Epidermal melanocyte (primary cell): Measurements from ENCODE around the gene OR1M1.
A peak's percentile ranks its signal among the peaks of the same experiment; 100 is the strongest.

Source experiments
- DNase-seq: peaks from one replicate; pipeline ENCODE4 v3.0.0; 2011; ENCODE audit warnings: low spot score; ENCODE audit not compliant: insufficient read length

The OR1M1 gene

DNA sequence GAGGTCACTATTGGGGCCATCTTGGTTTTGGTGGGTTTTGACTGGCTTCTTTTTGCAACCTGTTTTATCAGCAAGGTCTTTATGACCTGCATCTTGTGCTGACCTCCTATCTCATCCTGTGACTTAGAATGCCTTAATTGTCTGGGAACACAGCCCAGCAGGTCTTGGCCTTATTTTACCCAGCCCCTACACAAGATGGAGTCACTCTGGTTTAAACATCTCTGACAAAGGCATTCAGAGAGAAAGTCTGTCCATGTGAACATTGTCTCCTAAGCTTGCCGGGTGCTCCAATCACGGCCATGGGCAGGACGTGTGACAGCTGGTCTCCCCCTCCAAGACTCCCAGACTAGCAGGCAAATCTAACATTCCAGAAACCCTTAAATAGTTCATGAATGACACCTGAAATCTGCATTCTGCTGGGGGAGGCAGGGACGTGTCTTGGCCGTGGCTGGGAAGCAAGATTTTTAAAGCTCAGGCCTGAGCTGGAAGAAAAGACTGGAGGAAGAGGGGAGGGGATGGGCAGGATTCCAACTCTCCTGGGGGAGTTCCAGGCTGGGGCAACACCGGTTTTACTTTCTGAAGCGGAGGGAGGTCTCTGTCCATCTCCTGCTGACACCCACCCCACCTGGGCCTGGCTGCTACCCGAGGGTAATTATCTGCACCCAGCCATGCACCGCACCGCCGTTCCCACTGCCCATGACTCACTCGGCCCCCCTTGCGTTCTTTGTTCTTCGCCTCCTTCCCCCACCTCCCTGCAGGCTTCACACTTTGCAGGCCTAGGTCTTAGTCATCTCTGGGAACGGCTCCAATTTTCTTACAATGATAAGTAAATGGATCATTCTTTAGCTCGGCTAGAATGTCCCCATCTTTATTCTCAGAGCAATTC is 11.6 kb upstream of the OR1M1 start:
- peak; percentile 43 for DNase-seq

- DNase-seq = no peak
Observed at GRCh38 chr19:9076901-9077300, 10.0 kb upstream of the OR1M1 start.

DNA sequence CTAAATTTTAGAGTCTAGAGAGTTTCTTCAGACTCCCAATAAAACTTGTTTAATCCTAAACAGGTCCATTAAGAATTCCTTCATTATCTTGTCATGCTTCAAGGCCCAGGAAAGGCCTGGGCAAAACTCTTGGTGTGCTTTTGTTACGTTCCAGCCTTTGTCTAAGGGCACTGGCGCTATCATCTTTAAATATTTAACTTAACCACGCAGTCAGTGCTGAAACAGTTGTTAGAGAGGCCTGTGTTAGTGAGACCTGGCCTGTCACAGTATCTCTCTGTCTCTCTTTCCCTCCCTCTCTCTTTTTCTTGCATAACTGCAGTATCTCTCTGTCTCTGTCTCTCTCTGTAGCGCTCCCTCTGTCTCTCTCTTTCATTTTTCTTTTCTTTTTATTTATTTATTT is 8.2 kb upstream of the OR1M1 start:
- no peak for DNase-seq

- no peak for DNase-seq
Observed at GRCh38 chr19:9107375-9107774, 20.5 kb downstream of the OR1M1 start, which contains the start of gene OR7G2. OR7G2 (minus strand) TSS chr19:9107475; CDS start chr19:9103243, 4,232 bp downstream.

GRCh38 chr19:9109959-9110358 is 23.1 kb downstream of the OR1M1 start:
- no peak for DNase-seq

GRCh38 chr19:9115307-9115813 is 28.5 kb downstream of the OR1M1 start, which contains the start of gene OR7G1:
OR7G1 (minus strand) TSS chr19:9115763; CDS start chr19:9115763, 0 bp downstream.
- no peak for DNase-seq

DNA sequence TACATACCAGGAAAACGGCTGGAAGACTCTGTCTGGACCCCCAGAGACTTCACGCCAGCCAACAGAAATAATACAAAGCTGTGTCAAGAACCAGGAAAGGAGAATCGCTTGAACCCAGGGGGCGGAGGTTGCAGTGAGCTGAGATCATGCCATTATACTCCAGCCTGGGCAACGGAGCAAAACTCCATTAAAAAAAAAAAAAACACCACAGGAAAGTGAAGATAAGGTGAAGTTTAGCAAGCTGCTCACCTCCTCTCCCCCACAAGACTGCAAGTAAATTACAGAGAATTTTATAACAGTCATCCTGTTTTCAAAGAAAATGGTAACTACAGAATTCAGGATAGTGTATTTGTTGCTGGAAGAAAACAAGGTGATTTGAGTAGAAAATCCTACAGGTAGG is 29.7 kb downstream of the OR1M1 start:
- no peak for DNase-seq

DNA sequence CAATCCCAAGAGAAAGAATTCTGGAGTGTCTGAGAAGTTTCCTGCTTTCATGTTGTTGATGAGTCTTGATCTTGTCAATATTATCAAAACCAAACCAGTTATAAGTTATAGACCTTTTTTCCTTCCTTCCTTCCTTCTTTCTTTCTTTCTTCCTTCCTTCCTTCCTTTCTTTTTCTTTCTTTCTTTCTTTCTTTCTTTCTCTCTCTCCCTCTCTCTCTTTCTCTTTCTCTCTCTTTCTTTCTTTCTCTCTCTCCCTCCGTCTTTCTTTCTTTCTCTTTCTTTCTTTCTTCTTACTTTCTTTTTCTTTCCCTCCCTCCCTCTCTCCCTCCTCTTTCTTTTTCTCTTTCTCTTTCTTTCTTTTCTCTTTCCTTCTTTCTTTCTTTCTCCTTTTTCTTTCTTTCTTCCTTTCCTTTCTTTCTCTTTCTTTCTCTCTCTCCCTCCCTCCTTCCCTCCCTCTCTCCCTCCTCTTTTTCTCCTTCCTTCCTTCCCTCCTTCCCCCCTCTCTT is 40.1 kb downstream of the OR1M1 start, which contains the start of gene OR7G3:
Gene OR7G3 (minus strand): TSS at position 51 of the 506 bp plus-strand sequence. CDS start 0 bp downstream, at position 51.
- no peak for DNase-seq

DNA sequence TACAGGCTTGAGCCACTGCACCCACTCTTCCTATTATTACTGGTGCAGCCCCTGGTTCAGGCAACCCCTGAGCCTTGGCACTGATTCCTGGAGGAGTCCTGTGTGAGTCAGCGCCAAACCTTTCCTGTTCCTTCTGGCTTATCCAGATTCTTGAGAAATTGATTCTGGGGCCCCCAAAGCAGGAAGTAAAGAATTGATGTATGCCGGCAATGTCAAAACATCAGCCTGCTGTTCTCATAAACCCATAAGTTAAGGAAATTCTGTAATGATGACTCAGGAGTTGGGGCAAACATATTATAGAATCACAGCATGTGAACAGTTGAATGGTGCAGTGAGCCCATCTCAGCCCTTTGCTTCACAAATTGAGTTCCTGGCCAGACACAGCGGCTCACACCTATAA is 41.3 kb downstream of the OR1M1 start:
- no peak for DNase-seq

GRCh38 chr19:9130965-9131364 is 44.1 kb downstream of the OR1M1 start:
- no peak for DNase-seq

DNA sequence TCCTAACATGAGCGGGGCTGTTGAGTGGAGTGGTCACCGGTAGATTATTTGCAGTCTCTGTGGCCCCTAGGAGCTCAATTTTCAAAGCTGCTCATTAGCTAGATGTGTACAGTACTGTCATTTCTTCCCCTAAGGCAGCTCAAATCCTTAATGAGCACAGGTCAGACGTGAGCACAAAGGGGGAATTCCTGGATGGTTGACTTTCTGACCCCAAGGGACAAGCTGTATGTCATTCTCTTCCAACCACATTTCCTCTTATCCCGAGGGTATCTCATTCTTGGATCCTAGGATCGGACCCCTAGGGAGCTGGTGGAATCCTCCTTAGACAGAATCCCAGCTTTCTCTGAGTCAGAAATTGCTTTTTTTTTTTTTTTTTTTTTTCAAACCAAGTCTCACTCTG is 45.6 kb downstream of the OR1M1 start:
- no peak for DNase-seq

- DNase-seq = no peak
Observed at GRCh38 chr19:9139609-9140158, 52.8 kb downstream of the OR1M1 start.

- peak; percentile 93 for DNase-seq
Observed at GRCh38 chr19:9140159-9140874, 53.5 kb downstream of the OR1M1 start, which contains the start of gene ZNF317. ZNF317 (plus strand) TSS chr19:9140397; CDS start chr19:9156017, 15,620 bp downstream.

GRCh38 chr19:9144920-9145319 is 58.1 kb downstream of the OR1M1 start:
- DNase-seq = no peak
